ENCODE results near the gene AREG. TPM values are rescaled to one million over a fixed set of nuclear protein-coding genes. Genes with fewer than 3 reads are reported as not detected.

AREG gene
- polyA plus RNA-seq, 1 donor = 4.6 TPM

- H3K27me3 ChIP-seq (ENCODE audit: control insufficient read depth, insufficient read depth, low read length) = no peaks in the 10 kb centered on the region
- no peak for DNase-seq
- no peaks in the 10 kb centered on the region for H3K36me3 ChIP-seq (ENCODE audit: control insufficient read depth, insufficient read depth, low read length)
- H3K4me1 ChIP-seq (ENCODE audit: control insufficient read depth, insufficient read depth, low read length) = no peaks in the 10 kb centered on the region
- H3K9me3 ChIP-seq (ENCODE audit: control insufficient read depth, low read depth, low read length) = no peaks in the 10 kb centered on the region
- H3K27ac ChIP-seq (ENCODE audit: low read length) = no peak overlapping the region
- no CpG with 5 or more reads among the region's 2 CpGs for WGBS (ENCODE audit: insufficient coverage, low lambda C conversion rate)
- no peak overlapping the region for H3K4me3 ChIP-seq (ENCODE audit: low read length)
Measured at GRCh38 chr4:74480267-74480666, 35.3 kb downstream of the AREG start.

GRCh38 chr4:74481891-74482609 is 37.1 kb downstream of the AREG start:
- Histone ChIP-seq H3K27me3 (ENCODE audit: control insufficient read depth, insufficient read depth, low read length) (no peaks in the 10 kb centered on the region), H3K36me3 (ENCODE audit: control insufficient read depth, insufficient read depth, low read length) (no peaks in the 10 kb centered on the region), H3K9me3 (ENCODE audit: control insufficient read depth, low read depth, low read length) (no peaks in the 10 kb centered on the region), H3K4me1 (ENCODE audit: control insufficient read depth, insufficient read depth, low read length) (no peaks in the 10 kb centered on the region), H3K4me3 (ENCODE audit: low read length) (no peak overlapping the region), H3K27ac (ENCODE audit: low read length) (no peak overlapping the region)
- 100% methylated on average over 1 of the region's 3 CpGs for WGBS (ENCODE audit: insufficient coverage, low lambda C conversion rate)
- DNase-seq = no peak

GRCh38 chr4:74483226-74483911 is 38.4 kb downstream of the AREG start:
- DNase-seq = no peak
- no peaks in the 10 kb centered on the region for H3K9me3 ChIP-seq (ENCODE audit: control insufficient read depth, low read depth, low read length)
- no peaks in the 10 kb centered on the region for H3K27me3 ChIP-seq (ENCODE audit: control insufficient read depth, insufficient read depth, low read length)
- no peak overlapping the region for H3K4me3 ChIP-seq (ENCODE audit: low read length)
- H3K4me1 ChIP-seq (ENCODE audit: control insufficient read depth, insufficient read depth, low read length) = no peaks in the 10 kb centered on the region
- no peaks in the 10 kb centered on the region for H3K36me3 ChIP-seq (ENCODE audit: control insufficient read depth, insufficient read depth, low read length)
- no peak overlapping the region for H3K27ac ChIP-seq (ENCODE audit: low read length)
- WGBS (ENCODE audit: insufficient coverage, low lambda C conversion rate) = 90% methylated on average over 3 of the region's 6 CpGs

- no CpG with 5 or more reads among the region's 2 CpGs for WGBS (ENCODE audit: insufficient coverage, low lambda C conversion rate)
Measured at GRCh38 chr4:74486905-74487304, 42.0 kb downstream of the AREG start.

GRCh38 chr4:74487771-74488170 is 42.8 kb downstream of the AREG start:
- no peak for DNase-seq
- Histone ChIP-seq H3K4me1 (ENCODE audit: control insufficient read depth, insufficient read depth, low read length) (no peaks in the 10 kb centered on the region), H3K4me3 (ENCODE audit: low read length) (no peak overlapping the region), H3K27ac (ENCODE audit: low read length) (no peak overlapping the region), H3K27me3 (ENCODE audit: control insufficient read depth, insufficient read depth, low read length) (no peaks in the 10 kb centered on the region), H3K9me3 (ENCODE audit: control insufficient read depth, low read depth, low read length) (no peaks in the 10 kb centered on the region), H3K36me3 (ENCODE audit: control insufficient read depth, insufficient read depth, low read length) (no peaks in the 10 kb centered on the region)
- WGBS (ENCODE audit: insufficient coverage, low lambda C conversion rate) = 50% methylated on average over 1 of the region's 1 CpG

More at GRCh38 chr4:74486905-74487304, 42.0 kb downstream of the AREG start:
- Histone ChIP-seq H3K27ac (ENCODE audit: low read length) (no peak overlapping the region), H3K4me3 (ENCODE audit: low read length) (no peak overlapping the region), H3K4me1 (ENCODE audit: control insufficient read depth, insufficient read depth, low read length) (no peaks in the 10 kb centered on the region), H3K27me3 (ENCODE audit: control insufficient read depth, insufficient read depth, low read length) (no peaks in the 10 kb centered on the region), H3K9me3 (ENCODE audit: control insufficient read depth, low read depth, low read length) (no peaks in the 10 kb centered on the region), H3K36me3 (ENCODE audit: control insufficient read depth, insufficient read depth, low read length) (no peaks in the 10 kb centered on the region)
- no peak for DNase-seq

GRCh38 chr4:74490736-74491135 is 45.8 kb downstream of the AREG start:
- H3K4me3 ChIP-seq (ENCODE audit: low read length) = no peak overlapping the region
- no peak overlapping the region for H3K27ac ChIP-seq (ENCODE audit: low read length)
- no CpG with 5 or more reads among the region's 1 CpG for WGBS (ENCODE audit: insufficient coverage, low lambda C conversion rate)
- no peaks in the 10 kb centered on the region for H3K9me3 ChIP-seq (ENCODE audit: control insufficient read depth, low read depth, low read length)
- no peaks in the 10 kb centered on the region for H3K36me3 ChIP-seq (ENCODE audit: control insufficient read depth, insufficient read depth, low read length)
- no peaks in the 10 kb centered on the region for H3K4me1 ChIP-seq (ENCODE audit: control insufficient read depth, insufficient read depth, low read length)
- no peak for DNase-seq
- no peaks in the 10 kb centered on the region for H3K27me3 ChIP-seq (ENCODE audit: control insufficient read depth, insufficient read depth, low read length)

GRCh38 chr4:74499986-74500781 is 55.2 kb downstream of the AREG start:
- no peak for DNase-seq
- H3K27me3 ChIP-seq (ENCODE audit: control insufficient read depth, insufficient read depth, low read length) = no peaks in the 10 kb centered on the region
- H3K36me3 ChIP-seq (ENCODE audit: control insufficient read depth, insufficient read depth, low read length) = no peaks in the 10 kb centered on the region
- no peaks in the 10 kb centered on the region for H3K4me1 ChIP-seq (ENCODE audit: control insufficient read depth, insufficient read depth, low read length)
- H3K27ac ChIP-seq (ENCODE audit: low read length) = no peak overlapping the region
- no peak overlapping the region for H3K4me3 ChIP-seq (ENCODE audit: low read length)
- H3K9me3 ChIP-seq (ENCODE audit: control insufficient read depth, low read depth, low read length) = no peaks in the 10 kb centered on the region
- WGBS (ENCODE audit: insufficient coverage, low lambda C conversion rate) = no CpG with 5 or more reads among the region's 4 CpGs

- WGBS (ENCODE audit: insufficient coverage, low lambda C conversion rate) = no CpG with 5 or more reads among the region's 1 CpG
- no peaks in the 10 kb centered on the region for H3K9me3 ChIP-seq (ENCODE audit: control insufficient read depth, low read depth, low read length)
- no peaks in the 10 kb centered on the region for H3K36me3 ChIP-seq (ENCODE audit: control insufficient read depth, insufficient read depth, low read length)
- no peaks in the 10 kb centered on the region for H3K4me1 ChIP-seq (ENCODE audit: control insufficient read depth, insufficient read depth, low read length)
- no peak overlapping the region for H3K4me3 ChIP-seq (ENCODE audit: low read length)
- H3K27me3 ChIP-seq (ENCODE audit: control insufficient read depth, insufficient read depth, low read length) = no peaks in the 10 kb centered on the region
- no peak for DNase-seq
- no peak overlapping the region for H3K27ac ChIP-seq (ENCODE audit: low read length)
Measured at GRCh38 chr4:74501579-74501978, 56.6 kb downstream of the AREG start.

- no peaks in the 10 kb centered on the region for H3K9me3 ChIP-seq (ENCODE audit: control insufficient read depth, low read depth, low read length)
- H3K36me3 ChIP-seq (ENCODE audit: control insufficient read depth, insufficient read depth, low read length) = no peaks in the 10 kb centered on the region
- no peaks in the 10 kb centered on the region for H3K4me1 ChIP-seq (ENCODE audit: control insufficient read depth, insufficient read depth, low read length)
- no peak overlapping the region for H3K27ac ChIP-seq (ENCODE audit: low read length)
- DNase-seq = no peak
- no peak overlapping the region for H3K4me3 ChIP-seq (ENCODE audit: low read length)
- no CpG with 5 or more reads among the region's 2 CpGs for WGBS (ENCODE audit: insufficient coverage, low lambda C conversion rate)
- H3K27me3 ChIP-seq (ENCODE audit: control insufficient read depth, insufficient read depth, low read length) = no peaks in the 10 kb centered on the region
Measured at GRCh38 chr4:74503580-74503979, 58.6 kb downstream of the AREG start.

- Histone ChIP-seq H3K4me1 (ENCODE audit: control insufficient read depth, insufficient read depth, low read length) (no peaks in the 10 kb centered on the region), H3K27me3 (ENCODE audit: control insufficient read depth, insufficient read depth, low read length) (no peaks in the 10 kb centered on the region), H3K4me3 (ENCODE audit: low read length) (no peak overlapping the region), H3K27ac (ENCODE audit: low read length) (no peak overlapping the region), H3K36me3 (ENCODE audit: control insufficient read depth, insufficient read depth, low read length) (no peaks in the 10 kb centered on the region), H3K9me3 (ENCODE audit: control insufficient read depth, low read depth, low read length) (no peaks in the 10 kb centered on the region)
- no peak for DNase-seq
- no CpG with 5 or more reads among the region's 1 CpG for WGBS (ENCODE audit: insufficient coverage, low lambda C conversion rate)
Measured at GRCh38 chr4:74504212-74504611, 59.3 kb downstream of the AREG start.
